ENCODE results near the gene SDK1. TPM values are rescaled to one million over a fixed set of nuclear protein-coding genes. Genes with fewer than 3 reads are reported as not detected.
"Not testable (repeated sequence)": the region's sequence is repeated elsewhere in the genome, so short reads cannot be mapped to it uniquely, and the experiment has no call there.

The SDK1 gene
- total RNA-seq, 2 experiments from 2014 or later, result 0.10 to 0.17 TPM

DNA sequence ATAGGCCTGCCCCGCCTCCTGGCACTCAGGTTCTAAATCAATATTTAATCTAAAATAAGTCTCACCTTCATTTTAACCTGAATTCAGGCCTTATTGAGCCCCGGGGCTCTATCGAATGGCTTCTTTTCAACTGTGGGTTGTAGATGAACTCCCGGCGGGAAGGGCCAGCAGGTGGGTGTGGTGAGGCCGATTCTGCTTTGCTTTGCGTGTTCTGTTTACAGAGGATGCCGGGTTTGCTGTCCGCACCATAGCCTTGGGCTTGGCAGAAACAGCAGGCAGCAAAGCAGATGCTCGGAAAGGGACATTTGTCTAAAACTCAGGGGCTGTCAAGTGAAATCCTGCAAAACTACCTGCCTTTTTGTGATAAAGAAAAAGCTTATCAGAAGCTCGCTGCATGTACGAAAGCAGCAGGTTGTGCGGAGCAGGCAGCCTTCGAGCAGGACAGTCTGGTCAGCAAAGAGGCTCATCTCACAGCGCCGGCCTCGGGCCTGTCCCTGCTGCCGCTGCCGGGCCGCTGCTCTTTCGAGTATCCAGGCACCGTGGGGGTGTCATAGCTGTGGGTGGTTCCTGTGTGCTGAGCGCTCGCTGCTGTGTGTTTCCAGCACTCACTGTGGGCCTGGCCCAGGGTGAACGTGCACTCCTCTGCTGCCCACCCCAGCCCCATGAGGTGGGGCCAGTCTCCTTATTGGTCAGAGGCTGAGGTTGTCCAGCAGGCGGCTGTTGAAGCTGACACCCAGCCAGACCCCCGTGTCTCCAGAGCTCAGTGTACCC, 946.2 kb downstream of the SDK1 start:
- Mint-ChIP-seq H3K9me3 (peaks cover 19% of the 10 kb centered on the region), H3K27me3 (no peaks in the 10 kb centered on the region), H3K4me3 (no peak overlapping the region), H3K27ac (no peak overlapping the region), H3K4me1 (no peaks in the 10 kb centered on the region), H3K36me3 (ENCODE audit: low read depth) (no peaks in the 10 kb centered on the region)
- POLR2A ChIA-PET, result no interaction called here
- no peak for DNase-seq
- CTCF ChIA-PET, result no interaction called here

DNA sequence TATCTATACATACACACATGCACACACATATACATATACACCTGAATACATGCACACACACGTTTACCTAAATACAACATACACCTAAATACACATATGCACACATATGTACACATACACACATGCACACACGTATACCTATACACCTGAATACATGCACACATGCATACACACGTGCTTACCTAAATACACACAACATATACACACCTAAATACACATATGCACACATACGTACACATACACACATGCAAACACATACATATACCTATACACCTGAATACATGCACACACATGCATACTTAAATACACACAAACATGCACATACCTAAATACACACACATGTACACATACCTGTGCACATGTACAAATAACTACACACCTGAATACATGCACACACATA, 947.2 kb downstream of the SDK1 start:
- Mint-ChIP-seq H3K4me1 (no peaks in the 10 kb centered on the region), H3K9me3 (peaks cover 19% of the 10 kb centered on the region)
- POLR2A ChIA-PET, result no interaction called here

GRCh38 chr7:4249241-4249640, 948.2 kb downstream of the SDK1 start:
- peaks cover 21% of the 10 kb centered on the region for H3K9me3 Mint-ChIP-seq
- no peak overlapping the region for H3K4me3 Mint-ChIP-seq
- no peaks in the 10 kb centered on the region for H3K36me3 Mint-ChIP-seq (ENCODE audit: low read depth)
- DNase-seq, result no peak
- POLR2A ChIA-PET, result no interaction called here
- CTCF ChIA-PET, result no interaction called here
- no peaks in the 10 kb centered on the region for H3K27me3 Mint-ChIP-seq
- H3K4me1 Mint-ChIP-seq, result no peaks in the 10 kb centered on the region
- no peak overlapping the region for H3K27ac Mint-ChIP-seq

More for the DNA sequence above, 947.2 kb downstream of the SDK1 start:
- Mint-ChIP-seq H3K36me3 (ENCODE audit: low read depth) (no peaks in the 10 kb centered on the region), H3K27ac (no peak overlapping the region), H3K4me3 (no peak overlapping the region), H3K27me3 (no peaks in the 10 kb centered on the region)
- DNase-seq, result no peak
- CTCF ChIA-PET, result no interaction called here

- CTCF ChIA-PET, result no interaction called here
- no peak overlapping the region for H3K27ac Mint-ChIP-seq
- H3K4me3 Mint-ChIP-seq, result no peak overlapping the region
- H3K36me3 Mint-ChIP-seq (ENCODE audit: low read depth), result no peaks in the 10 kb centered on the region
- no peaks in the 10 kb centered on the region for H3K4me1 Mint-ChIP-seq
- H3K27me3 Mint-ChIP-seq, result no peaks in the 10 kb centered on the region
- POLR2A ChIA-PET, result no interaction called here
- H3K9me3 Mint-ChIP-seq, result peaks cover 12% of the 10 kb centered on the region
- no peak for DNase-seq
Measured at GRCh38 chr7:4255336-4255735, 954.3 kb downstream of the SDK1 start.

- Mint-ChIP-seq H3K27me3 (no peaks in the 10 kb centered on the region), H3K27ac (no peak overlapping the region), H3K4me3 (no peak overlapping the region), H3K9me3 (peaks cover 11% of the 10 kb centered on the region), H3K36me3 (ENCODE audit: low read depth) (no peaks in the 10 kb centered on the region), H3K4me1 (no peaks in the 10 kb centered on the region)
- DNase-seq, result no peak
- ChIA-PET CTCF (no interaction called here), POLR2A (no interaction called here)
Measured at GRCh38 chr7:4256286-4256685, 955.2 kb downstream of the SDK1 start.

DNA sequence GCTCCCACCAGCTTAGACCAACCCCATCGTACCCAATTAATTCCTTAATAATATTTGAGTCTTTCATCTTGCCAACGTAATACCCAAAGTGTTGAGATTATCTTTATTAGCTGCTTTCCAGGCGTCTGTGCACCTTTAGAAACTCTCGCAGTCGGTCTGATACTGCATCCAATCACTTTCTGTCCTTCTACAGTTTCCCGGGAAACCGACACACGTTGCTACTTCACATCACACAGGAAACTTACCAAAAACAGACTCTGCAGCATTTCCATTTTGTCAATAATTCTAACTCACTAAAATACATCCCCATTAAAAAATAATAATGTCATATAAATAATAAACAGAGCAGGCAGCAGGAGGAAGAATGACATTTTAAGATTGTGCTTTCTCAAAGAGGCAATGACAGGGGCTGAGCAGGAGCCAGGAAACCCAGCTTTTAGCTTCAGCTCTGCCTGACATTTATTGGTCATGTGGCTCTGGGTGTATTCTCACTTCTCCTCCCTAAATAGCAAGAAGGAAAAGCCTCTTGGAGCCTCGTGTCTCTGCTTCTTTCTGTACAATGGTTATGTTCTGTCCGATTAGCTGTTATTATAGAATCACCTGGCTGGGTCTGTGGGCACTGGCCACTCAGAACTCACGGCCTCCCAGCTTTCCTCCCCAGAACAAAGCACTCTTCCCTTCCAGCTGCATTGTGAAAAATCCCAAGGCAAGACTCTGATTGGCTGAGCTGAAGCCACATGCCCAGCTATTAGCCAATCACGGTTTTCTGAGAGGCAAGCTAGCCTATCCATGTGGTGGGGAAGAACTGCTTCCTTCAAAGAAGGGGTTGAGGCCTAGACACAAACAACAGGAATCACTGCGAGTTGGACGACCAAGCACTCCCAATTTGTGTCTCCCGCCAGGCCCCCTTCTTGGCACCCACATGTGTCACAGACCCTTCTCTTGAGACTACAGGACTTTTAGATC, 956.4 kb downstream of the SDK1 start:
- no peak overlapping the region for H3K4me3 Mint-ChIP-seq
- POLR2A ChIA-PET, result no interaction called here
- H3K27ac Mint-ChIP-seq, result no peak overlapping the region

GRCh38 chr7:4260116-4260515, 959.1 kb downstream of the SDK1 start:
- H3K27ac Mint-ChIP-seq; H3K27me3 Mint-ChIP-seq; H3K9me3 Mint-ChIP-seq; CTCF ChIA-PET; DNase-seq; H3K4me3 Mint-ChIP-seq; POLR2A ChIA-PET; H3K4me1 Mint-ChIP-seq; H3K36me3 Mint-ChIP-seq (ENCODE audit: low read depth): not testable (repeated sequence)

More for the DNA sequence above, 956.4 kb downstream of the SDK1 start:
- no peaks in the 10 kb centered on the region for H3K4me1 Mint-ChIP-seq
- no peaks in the 10 kb centered on the region for H3K27me3 Mint-ChIP-seq
- DNase-seq, result no peak
- H3K36me3 Mint-ChIP-seq (ENCODE audit: low read depth), result no peaks in the 10 kb centered on the region
- CTCF ChIA-PET, result interaction anchor here (0.6 kb wide), 1 partner anchor 867 kb away, joined by 3 read pairs; no protein-coding TSS in a partner anchor
- H3K9me3 Mint-ChIP-seq, result peaks cover 7% of the 10 kb centered on the region

- Mint-ChIP-seq H3K9me3 (no peaks in the 10 kb centered on the region), H3K4me1 (no peaks in the 10 kb centered on the region), H3K4me3 (no peak overlapping the region), H3K36me3 (ENCODE audit: low read depth) (no peaks in the 10 kb centered on the region), H3K27me3 (no peaks in the 10 kb centered on the region), H3K27ac (no peak overlapping the region)
- ChIA-PET CTCF (no interaction called here), POLR2A (no interaction called here)
- no peak for DNase-seq
Measured at GRCh38 chr7:4260867-4261600, 960.0 kb downstream of the SDK1 start.

DNA sequence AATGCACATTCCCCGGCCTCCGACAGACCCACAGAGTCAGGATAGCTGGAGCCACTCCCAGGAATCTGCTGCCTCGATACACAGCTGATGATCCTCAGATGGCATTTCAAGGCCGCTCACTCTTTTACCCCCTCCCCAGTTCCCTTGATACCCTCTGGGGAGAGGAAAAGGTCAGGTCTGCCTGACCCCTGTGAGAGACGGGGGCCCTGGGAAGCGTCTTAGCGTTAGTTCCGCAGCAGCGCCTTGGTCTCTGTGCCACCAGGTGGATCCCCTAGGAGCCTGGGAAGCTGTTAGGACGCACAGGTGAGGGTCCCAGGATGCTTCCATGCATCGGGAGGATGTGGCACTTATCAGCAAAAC, 960.5 kb downstream of the SDK1 start:
- Mint-ChIP-seq H3K27me3 (peaks cover 1% of the 10 kb centered on the region), H3K4me3 (no peak overlapping the region), H3K36me3 (ENCODE audit: low read depth) (no peaks in the 10 kb centered on the region), H3K4me1 (no peaks in the 10 kb centered on the region), H3K9me3 (no peaks in the 10 kb centered on the region), H3K27ac (no peak overlapping the region)
- CTCF ChIA-PET, result no interaction called here
- POLR2A ChIA-PET, result no interaction called here
- DNase-seq, result no peak

DNA sequence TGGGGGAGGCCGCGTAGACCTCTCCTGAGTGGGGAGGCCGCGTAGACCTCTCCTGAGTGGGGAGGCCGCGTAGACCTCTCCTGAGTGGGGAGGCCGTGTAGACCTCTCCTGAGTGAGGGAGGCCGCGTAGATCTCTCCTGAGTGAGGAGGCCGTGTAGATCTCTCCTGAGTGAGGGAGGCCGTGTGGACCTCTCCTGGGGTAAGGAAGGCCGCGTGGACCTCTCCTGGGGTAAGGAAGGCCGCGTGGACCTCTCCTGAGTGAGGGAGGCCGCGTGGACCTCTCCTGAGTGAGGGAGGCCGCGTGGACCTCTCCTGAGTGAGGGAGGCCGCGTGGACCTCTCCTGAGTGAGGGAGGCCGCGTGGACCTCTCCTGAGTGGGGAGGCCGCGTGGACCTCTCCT, 963.2 kb downstream of the SDK1 start:
- H3K9me3 Mint-ChIP-seq; H3K4me3 Mint-ChIP-seq; H3K27ac Mint-ChIP-seq; H3K36me3 Mint-ChIP-seq (ENCODE audit: low read depth); H3K4me1 Mint-ChIP-seq; POLR2A ChIA-PET; CTCF ChIA-PET; DNase-seq; H3K27me3 Mint-ChIP-seq: not testable (repeated sequence)

GRCh38 chr7:4265066-4265465, 964.0 kb downstream of the SDK1 start:
- no peak overlapping the region for H3K4me3 Mint-ChIP-seq
- no peak for DNase-seq
- no peaks in the 10 kb centered on the region for H3K4me1 Mint-ChIP-seq
- POLR2A ChIA-PET, result no interaction called here
- H3K27ac Mint-ChIP-seq, result no peak overlapping the region
- no peaks in the 10 kb centered on the region for H3K9me3 Mint-ChIP-seq
- CTCF ChIA-PET, result no interaction called here
- H3K36me3 Mint-ChIP-seq (ENCODE audit: low read depth), result no peaks in the 10 kb centered on the region
- H3K27me3 Mint-ChIP-seq, result peaks cover 1% of the 10 kb centered on the region

DNA sequence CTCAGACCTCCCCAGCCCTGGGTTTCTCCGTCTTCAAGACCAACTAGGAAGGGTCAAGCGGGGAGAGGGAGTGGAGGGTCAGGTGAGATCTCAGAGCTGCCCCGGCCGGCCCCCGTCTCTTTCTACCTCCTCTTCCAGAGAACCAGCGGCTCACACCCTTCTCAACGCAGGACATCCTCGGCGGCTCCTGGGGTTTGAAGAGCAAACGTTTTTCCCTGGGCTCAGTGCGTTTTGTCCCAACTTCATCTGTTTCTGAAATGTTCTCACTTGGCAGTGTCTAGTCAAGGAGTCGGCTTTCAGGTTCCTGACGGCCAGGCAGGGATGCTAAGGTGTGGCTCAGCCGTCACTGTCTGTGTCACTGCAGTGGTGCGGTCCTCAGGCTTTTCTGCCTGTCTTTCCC, 964.6 kb downstream of the SDK1 start:
- CTCF ChIA-PET, result no interaction called here
- DNase-seq, result no peak
- H3K27me3 Mint-ChIP-seq, result peaks cover 1% of the 10 kb centered on the region
- H3K36me3 Mint-ChIP-seq (ENCODE audit: low read depth), result no peaks in the 10 kb centered on the region
- H3K27ac Mint-ChIP-seq, result no peak overlapping the region
- POLR2A ChIA-PET, result no interaction called here
- no peaks in the 10 kb centered on the region for H3K4me1 Mint-ChIP-seq
- H3K9me3 Mint-ChIP-seq, result no peaks in the 10 kb centered on the region
- no peak overlapping the region for H3K4me3 Mint-ChIP-seq

All from activated CD4-positive, alpha-beta T cell treated with anti-CD3 and anti-CD28 coated beads, Interleukin-2, amount 10 ng/mL, durations not matched to agents 7 days and 5 days (primary cell).